Right lobe of liver (tissue), 6 donors: Measurements from ENCODE around the gene NXF1. TPM values are rescaled to one million over a fixed set of nuclear protein-coding genes. Genes with fewer than 3 reads are reported as not detected.

ENCODE experiments used
- ATAC-seq, 4 donors: fragments of 200-7000 bp; cut with Tn5 transposase; one replicate each; pipeline ENCODE4 v1.9.1; 2020; ENCODE audit warnings: mild to moderate bottlenecking in 4 of 4, moderate library complexity in 4 of 4
- DNase-seq, 3 donors: peaks; one replicate each; pipeline ENCODE4 v3.0.0-alpha.2; 2020
- H3K27ac ChIP-seq, 3 donors: fragments of 200-600 bp; one replicate each; pipeline ENCODE4 v1.8.0; 2022
- H3K27me3 ChIP-seq, 2 donors: fragments of 200-600 bp; one replicate each; pipeline ENCODE4 v1.8.0; 2022
- H3K36me3 ChIP-seq, 4 donors: fragments of 200-600 bp; sonication (generic) in 1 of 4; one replicate each; pipeline versions ENCODE4 v1.5.1 to v1.8.0; 2017 to 2022; ENCODE audit warnings: control low read depth in 1 of 4
- H3K4me1 ChIP-seq, 4 donors: fragments of 200-600 bp; sonication (generic) in 1 of 4; one replicate each; pipeline versions ENCODE4 v1.5.1 to v1.8.0; 2017 to 2022; ENCODE audit warnings: control low read depth in 1 of 4
- H3K4me3 ChIP-seq, 3 donors: fragments of 200-600 bp; one replicate each; pipeline ENCODE4 v1.8.0; 2022
- H3K9me3 ChIP-seq, 4 donors: fragments of 200-600 bp; sonication (generic) in 1 of 4; one replicate each; pipeline versions ENCODE4 v1.5.1 to v1.8.0; 2017 to 2022; ENCODE audit warnings: control low read depth in 1 of 4
- CTCF ChIP-seq, 4 donors: fragments of 200-600 bp in 3 of 4; fragments of 450-650 bp in 1 of 4; IDR thresholded peaks; one replicate each; pipeline versions ENCODE4 v1.5.1 to v1.8.0; 2016 to 2022; ENCODE audit warnings: antibody characterized with exemption in 4 of 4, mild to moderate bottlenecking in 2 of 4
- POLR2A ChIP-seq: fragments of 450-650 bp; IDR thresholded peaks from one replicate; pipeline ENCODE4 v1.6.1; 2017; ENCODE audit warnings: antibody characterized with exemption, mild to moderate bottlenecking
- WGBS: methylation state at CpG from one replicate; pipeline ENCODE4 v1.1.6; 2018; ENCODE audit warnings: low coverage, low lambda C conversion rate; ENCODE audit not compliant: insufficient coverage; ENCODE audit errors: missing lambda C conversion rate; 5-methylcytosine and 5-hydroxymethylcytosine counted together
- intact Hi-C, 2 donors: fragments of 100-400 bp; cut with DNase I; formaldehyde crosslinking; loops; one replicate each; pipeline versions ENCODE4 v1.11.2 to v1.14.1; 2022
- total RNA-seq, 6 experiments: library from RNA; depleted of rRNA in 2 of 6; stranded (reverse); fragments of >200 nt in 2 of 6; fragmentation: NEBNext Ultra II Directional in 3 of 6; extraction: Animal tissue kit (Norgen Biotek cat#: 25700) in 3 of 6; gene quantifications; one replicate each; pipeline versions ENCODE4 v1.1.0 to v1.2.4, GENCODE V29; 2016 to 2023
- donor health status: DM: no; HTN: yes; CAD: no.
- donor health status: DM: no; HTN: no; CAD: no.
- donor health status: DM: no; HTN: no; CAD: no.
- donor health status: DM: no; HTN: yes; CAD: no.
- donor health status: DM: no; HTN: yes; CAD: no.

The NXF1 gene
- total RNA-seq, 6 experiments from 2014 or later: 24.7 to 42.9 (median 32.3) TPM

- ATAC-seq (peak; percentile 79 to 86 (median 83)), DNase-seq (peak; percentile 87 to 90 (median 90))
- peaks cover 0 to 29% (median 8%) of the 10 kb centered on the region in 4 donors for H3K4me1 ChIP-seq
- peaks cover 0 to 22% (median 9%) of the 10 kb centered on the region in 4 donors for H3K36me3 ChIP-seq
- no peaks in the 10 kb centered on the region for H3K9me3 ChIP-seq
- H3K27ac ChIP-seq: peak overlapping the region; percentile 86 to 97 (median 91)
- TF ChIP-seq CTCF (IDR thresholded peaks at IDR 0.05): peak; percentile 89 to 96 (median 93)
- no peak for TF ChIP-seq POLR2A
- 3% methylated on average over 15 of the region's 51 CpGs for WGBS
- intact Hi-C loops: loop anchor here in 1 of 2 donors (10.0 kb wide), 1 partner anchor 68 kb away; no protein-coding TSS in a partner anchor
- no peaks in the 10 kb centered on the region for H3K27me3 ChIP-seq
- H3K4me3 ChIP-seq: peak overlapping the region; percentile 97 to 99 (median 98)
Measured at GRCh38 chr11:62786318-62787004, 18.8 kb downstream of the NXF1 start.

- Histone ChIP-seq H3K4me1 (peaks cover 0 to 8% (median 3%) of the 10 kb centered on the region in 4 donors), H3K9me3 (no peaks in the 10 kb centered on the region), H3K27me3 (no peaks in the 10 kb centered on the region), H3K27ac (no peak overlapping the region), H3K4me3 (no peak overlapping the region), H3K36me3 (peaks cover 0 to 25% (median 11%) of the 10 kb centered on the region in 4 donors)
- ATAC-seq: no peak
- DNase-seq: no peak
- 87% methylated on average over 4 of the region's 7 CpGs for WGBS
- intact Hi-C loops: loop anchor here in 1 of 2 donors (10.0 kb wide), 1 partner anchor 72 kb away; no protein-coding TSS in a partner anchor
- TF ChIP-seq CTCF (IDR thresholded peaks at IDR 0.05) (no peak), POLR2A (no peak)
Measured at GRCh38 chr11:62782753-62783152, 22.5 kb downstream of the NXF1 start.

- ATAC-seq (peak in 1 of 4 donors; percentile 19), DNase-seq (no peak)
- Histone ChIP-seq H3K36me3 (peaks cover 0 to 40% (median 13%) of the 10 kb centered on the region in 4 donors), H3K27me3 (no peaks in the 10 kb centered on the region), H3K27ac (no peak overlapping the region), H3K9me3 (no peaks in the 10 kb centered on the region), H3K4me1 (no peaks in the 10 kb centered on the region), H3K4me3 (no peak overlapping the region)
- intact Hi-C loops: no loop called here
- WGBS: no CpG with 5 or more reads among the region's 3 CpGs
- TF ChIP-seq CTCF (IDR thresholded peaks at IDR 0.05) (no peak), POLR2A (no peak)
Measured at GRCh38 chr11:62778441-62778840, 26.8 kb downstream of the NXF1 start.

GRCh38 chr11:62777389-62777788 lies 27.9 kb downstream of the NXF1 start:
- Histone ChIP-seq H3K36me3 (peaks cover 0 to 40% (median 10%) of the 10 kb centered on the region in 4 donors), H3K9me3 (no peaks in the 10 kb centered on the region)

More at GRCh38 chr11:62777389-62777788, 27.9 kb downstream of the NXF1 start:
- WGBS: 67% methylated on average over 1 of the region's 2 CpGs
- Histone ChIP-seq H3K27ac (no peak overlapping the region), H3K4me1 (peaks cover 0 to 3% (median 0%) of the 10 kb centered on the region in 4 donors), H3K4me3 (no peak overlapping the region), H3K27me3 (no peaks in the 10 kb centered on the region)
- DNase-seq (no peak), ATAC-seq (no peak)
- intact Hi-C loops: no loop called here
- TF ChIP-seq POLR2A: no peak
- TF ChIP-seq CTCF (IDR thresholded peaks at IDR 0.05): no peak
